ENCODE data around the gene PITX1. TPM values are rescaled to one million over a fixed set of nuclear protein-coding genes. Genes with fewer than 3 reads are reported as not detected.

PITX1 gene
- total RNA-seq, 1 experiment from 2014 or later, result 173 TPM

- Histone ChIP-seq H4K20me1 (ENCODE audit: insufficient read depth, low read depth, low read length) (no peaks in the 10 kb centered on the region), H3K9me3 (ENCODE audit: low read length) (peaks cover 26% of the 10 kb centered on the region), H2AFZ (ENCODE audit: low read length) (no peak overlapping the region), H3K36me3 (ENCODE audit: insufficient read depth, low read length) (peaks cover 4% of the 10 kb centered on the region; the same call in 1 of the 2 replicates), H3K27me3 (ENCODE audit: low read length) (no peaks in the 10 kb centered on the region), H3K9me2 (replicated peaks; ENCODE audit: insufficient read depth, low read length) (no peaks in the 10 kb centered on the region), H3K4me2 (ENCODE audit: low read depth, low read length, poor library complexity, severe bottlenecking) (no peak overlapping the region), H3K9ac (ENCODE audit: low read length) (no peak overlapping the region), H3K79me2 (ENCODE audit: low read length) (no peaks in the 10 kb centered on the region), H3K4me3 (ENCODE audit: low read length) (no peak overlapping the region), H3K27ac (ENCODE audit: low read length) (no peak overlapping the region), H3K4me1 (ENCODE audit: low read length) (no peaks in the 10 kb centered on the region)
- DNase-seq, result no peak
Measured at GRCh38 chr5:134982230-134982629, 51.8 kb downstream of the PITX1 start.

GRCh38 chr5:134979416-134979815, 54.6 kb downstream of the PITX1 start:
- Histone ChIP-seq H3K4me3 (ENCODE audit: low read length) (no peak overlapping the region), H3K9me3 (ENCODE audit: low read length) (peaks cover 26% of the 10 kb centered on the region), H3K27ac (ENCODE audit: low read length) (no peak overlapping the region), H4K20me1 (ENCODE audit: insufficient read depth, low read depth, low read length) (no peaks in the 10 kb centered on the region), H3K4me1 (ENCODE audit: low read length) (no peaks in the 10 kb centered on the region), H3K27me3 (ENCODE audit: low read length) (no peaks in the 10 kb centered on the region), H3K36me3 (ENCODE audit: insufficient read depth, low read length) (peaks cover 16% of the 10 kb centered on the region), H3K9me2 (replicated peaks; ENCODE audit: insufficient read depth, low read length) (no peaks in the 10 kb centered on the region), H3K9ac (ENCODE audit: low read length) (no peak overlapping the region), H2AFZ (ENCODE audit: low read length) (no peak overlapping the region), H3K79me2 (ENCODE audit: low read length) (no peaks in the 10 kb centered on the region), H3K4me2 (ENCODE audit: low read depth, low read length, poor library complexity, severe bottlenecking) (no peak overlapping the region)
- no peak for DNase-seq

Other genes starting within 250 kb of the PITX1 start
- gene C5orf24, start 188.3 kb downstream of the PITX1 start, total RNA-seq (2014; rRNA removed; shearing (Covaris generic); ENCODE audit: low replicate concordance), result 23.4 and 43.3 TPM in 2 replicates
- gene TXNDC15, start 159.9 kb downstream of the PITX1 start, total RNA-seq (2014; rRNA removed; shearing (Covaris generic); ENCODE audit: low replicate concordance), result 52.2 and 90.3 TPM in 2 replicates
- 10.4 and 14.4 TPM in 2 replicates for gene PCBD2, start 129.1 kb downstream of the PITX1 start, total RNA-seq (2014; rRNA removed; shearing (Covaris generic); ENCODE audit: low replicate concordance)
- not detected in 2 replicates for gene CATSPER3, start 66.3 kb downstream of the PITX1 start, total RNA-seq (2014; rRNA removed; shearing (Covaris generic); ENCODE audit: low replicate concordance)